Measurements from ENCODE around the gene MAS1L. TPM values are rescaled to one million over a fixed set of nuclear protein-coding genes. Genes with fewer than 3 reads are reported as not detected.
A peak's percentile ranks its signal among the peaks of the same experiment; 100 is the strongest.

Gene MAS1L
- total and polyA plus RNA-seq, 4 donors, result not detected

DNA sequence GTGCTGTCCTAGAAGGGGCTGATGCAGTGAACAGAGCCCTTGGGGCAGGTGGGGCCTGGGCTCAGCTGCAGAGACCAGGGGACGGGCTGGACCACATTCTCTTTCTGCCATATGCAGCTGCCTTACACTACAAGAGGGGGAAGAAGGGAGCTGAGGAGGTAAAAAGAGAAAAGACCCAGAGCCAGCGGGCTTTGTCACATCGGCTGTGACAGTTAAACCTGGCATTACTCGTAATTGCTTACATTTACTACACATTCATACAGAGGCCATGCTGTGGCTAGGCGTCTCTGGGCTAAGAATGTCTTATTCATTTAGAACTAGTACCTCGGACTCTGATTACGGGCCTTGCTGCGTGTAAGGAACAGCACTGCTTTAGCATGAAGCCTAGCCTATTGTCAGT, 12.8 kb upstream of the MAS1L start:
- Histone ChIP-seq H3K27ac (ENCODE audit: low read depth in 1 of 2, low read length in 2 of 2) (no peak overlapping the region), H3K4me1 (ENCODE audit: control insufficient read depth in 4 of 4, insufficient read depth in 4 of 4, low read length in 3 of 4) (no peaks in the 10 kb centered on the region)
- 91% methylated on average over 8 of the region's 8 CpGs for WGBS

DNA sequence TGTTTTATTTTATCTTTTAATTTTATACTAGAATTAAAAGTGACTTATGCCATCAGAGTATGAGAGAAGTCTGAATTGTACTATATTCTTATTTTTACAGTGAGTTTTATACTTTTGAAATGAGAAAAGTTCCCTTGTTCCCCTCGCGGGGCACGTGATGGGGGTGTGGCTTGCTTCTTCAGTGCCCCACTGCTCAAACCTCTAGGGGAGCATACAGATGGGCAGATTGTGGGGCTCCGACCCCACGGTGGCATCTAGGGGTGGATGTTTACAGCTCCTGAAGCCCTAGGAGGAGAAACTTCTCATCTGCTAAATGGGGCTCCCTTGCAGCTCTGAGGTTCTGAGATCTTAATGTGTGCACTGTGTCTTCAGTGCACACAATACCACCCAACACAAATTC, 11.9 kb upstream of the MAS1L start:
- no peaks in the 10 kb centered on the region for H3K4me1 ChIP-seq (ENCODE audit: control insufficient read depth in 4 of 4, insufficient read depth in 4 of 4, low read length in 3 of 4)
- H3K9me3 ChIP-seq (ENCODE audit: control insufficient read depth in 4 of 4, low read length in 3 of 4), result no peaks in the 10 kb centered on the region
- DNase-seq (ENCODE audit: low spot score), result peak; percentile 25
- no peaks in the 10 kb centered on the region for H3K27me3 ChIP-seq (ENCODE audit: control insufficient read depth in 4 of 4, insufficient read depth in 4 of 4, low read length in 3 of 4)
- H3K9ac ChIP-seq (ENCODE audit: low read depth in 1 of 2, low read length in 2 of 2), result no peak overlapping the region
- H3K4me3 ChIP-seq (ENCODE audit: low read depth in 1 of 3, low read length in 3 of 3), result no peak overlapping the region
- peaks cover 0 to 1% (median 0%) of the 10 kb centered on the region in 4 donors for H3K36me3 ChIP-seq (ENCODE audit: control insufficient read depth in 4 of 4, insufficient read depth in 3 of 4, low read depth in 1 of 4, low read length in 3 of 4)
- WGBS, result 85% methylated on average over 5 of the region's 5 CpGs
- TF ChIP-seq JUND (IDR thresholded peaks at IDR 0.05) (no peak), YY1 (IDR thresholded peaks at IDR 0.05) (no peak)
- TF ChIP-seq, protein P1, sequence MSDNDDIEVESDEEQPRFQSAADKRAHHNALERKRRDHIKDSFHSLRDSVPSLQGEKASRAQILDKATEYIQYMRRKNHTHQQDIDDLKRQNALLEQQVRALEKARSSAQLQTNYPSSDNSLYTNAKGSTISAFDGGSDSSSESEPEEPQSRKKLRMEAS (IDR thresholded peaks at IDR 0.05), result no peak
- no peak overlapping the region for H3K27ac ChIP-seq (ENCODE audit: low read depth in 1 of 2, low read length in 2 of 2)

More for the DNA sequence above, 12.8 kb upstream of the MAS1L start:
- H3K36me3 ChIP-seq (ENCODE audit: control insufficient read depth in 4 of 4, insufficient read depth in 3 of 4, low read depth in 1 of 4, low read length in 3 of 4), result peaks cover 0 to 1% (median 0%) of the 10 kb centered on the region in 4 donors
- no peak overlapping the region for H3K4me3 ChIP-seq (ENCODE audit: low read depth in 1 of 3, low read length in 3 of 3)
- no peak overlapping the region for H3K9ac ChIP-seq (ENCODE audit: low read depth in 1 of 2, low read length in 2 of 2)
- peak; percentile 22 for DNase-seq (ENCODE audit: low spot score)
- no peaks in the 10 kb centered on the region for H3K27me3 ChIP-seq (ENCODE audit: control insufficient read depth in 4 of 4, insufficient read depth in 4 of 4, low read length in 3 of 4)
- H3K9me3 ChIP-seq (ENCODE audit: control insufficient read depth in 4 of 4, low read length in 3 of 4), result no peaks in the 10 kb centered on the region
- TF ChIP-seq, protein P2, sequence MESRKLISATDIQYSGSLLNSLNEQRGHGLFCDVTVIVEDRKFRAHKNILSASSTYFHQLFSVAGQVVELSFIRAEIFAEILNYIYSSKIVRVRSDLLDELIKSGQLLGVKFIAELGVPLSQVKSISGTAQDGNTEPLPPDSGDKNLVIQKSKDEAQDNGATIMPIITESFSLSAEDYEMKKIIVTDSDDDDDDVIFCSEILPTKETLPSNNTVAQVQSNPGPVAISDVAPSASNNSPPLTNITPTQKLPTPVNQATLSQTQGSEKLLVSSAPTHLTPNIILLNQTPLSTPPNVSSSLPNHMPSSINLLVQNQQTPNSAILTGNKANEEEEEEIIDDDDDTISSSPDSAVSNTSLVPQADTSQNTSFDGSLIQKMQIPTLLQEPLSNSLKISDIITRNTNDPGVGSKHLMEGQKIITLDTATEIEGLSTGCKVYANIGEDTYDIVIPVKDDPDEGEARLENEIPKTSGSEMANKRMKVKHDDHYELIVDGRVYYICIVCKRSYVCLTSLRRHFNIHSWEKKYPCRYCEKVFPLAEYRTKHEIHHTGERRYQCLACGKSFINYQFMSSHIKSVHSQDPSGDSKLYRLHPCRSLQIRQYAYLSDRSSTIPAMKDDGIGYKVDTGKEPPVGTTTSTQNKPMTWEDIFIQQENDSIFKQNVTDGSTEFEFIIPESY (IDR thresholded peaks at IDR 0.05), result no peak
- TF ChIP-seq RXRA (IDR thresholded peaks at IDR 0.05), result no peak
- TF ChIP-seq EGR1 (IDR thresholded peaks at IDR 0.05; ENCODE audit: low read depth in 2 of 2), result no peak
- no peak for TF ChIP-seq SP1 (IDR thresholded peaks at IDR 0.05)
- no peak for TF ChIP-seq GABPA (IDR thresholded peaks at IDR 0.05 in 1 of 2, conservative IDR thresholded peaks at IDR 0.05 in 1 of 2)
- no peak for TF ChIP-seq NR2F2 (IDR thresholded peaks at IDR 0.05)
- TF ChIP-seq HNF4A (conservative IDR thresholded peaks at IDR 0.05), result no peak
- no peak for TF ChIP-seq FOXA1 (IDR thresholded peaks at IDR 0.05)
- TF ChIP-seq, protein P3, sequence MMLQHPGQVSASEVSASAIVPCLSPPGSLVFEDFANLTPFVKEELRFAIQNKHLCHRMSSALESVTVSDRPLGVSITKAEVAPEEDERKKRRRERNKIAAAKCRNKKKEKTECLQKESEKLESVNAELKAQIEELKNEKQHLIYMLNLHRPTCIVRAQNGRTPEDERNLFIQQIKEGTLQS (IDR thresholded peaks at IDR 0.05), result no peak
- TF ChIP-seq TAF1 (conservative IDR thresholded peaks at IDR 0.05), result no peak
- TF ChIP-seq RAD21 (IDR thresholded peaks at IDR 0.05), result no peak
- TF ChIP-seq YY1 (IDR thresholded peaks at IDR 0.05), result no peak
- TF ChIP-seq, protein P1 (IDR thresholded peaks at IDR 0.05), result no peak
- TF ChIP-seq HNF4G (IDR thresholded peaks at IDR 0.05), result no peak

DNA sequence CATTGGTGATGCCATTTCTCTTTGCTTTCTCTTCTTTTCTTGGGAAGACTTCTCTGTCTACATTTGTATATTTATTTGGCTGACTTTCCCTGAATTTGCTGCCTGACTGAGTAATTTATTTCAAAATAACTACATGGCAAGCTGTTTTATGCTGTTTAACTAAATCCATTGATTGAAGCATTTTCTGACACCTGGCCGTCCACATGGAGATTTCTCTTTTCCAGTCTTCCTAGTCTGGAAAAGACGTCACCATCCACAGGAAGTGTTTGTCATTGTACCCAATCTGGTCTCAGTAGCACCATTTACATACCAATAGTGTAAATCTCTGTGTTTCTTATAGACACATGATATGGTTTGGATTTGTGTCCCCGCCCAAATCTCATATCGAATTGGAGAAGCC, 9.2 kb upstream of the MAS1L start:
- Histone ChIP-seq H3K9me3 (ENCODE audit: control insufficient read depth in 4 of 4, low read length in 3 of 4) (no peaks in the 10 kb centered on the region), H3K9ac (ENCODE audit: low read depth in 1 of 2, low read length in 2 of 2) (no peak overlapping the region), H3K4me1 (ENCODE audit: control insufficient read depth in 4 of 4, insufficient read depth in 4 of 4, low read length in 3 of 4) (no peaks in the 10 kb centered on the region), H3K27me3 (ENCODE audit: control insufficient read depth in 4 of 4, insufficient read depth in 4 of 4, low read length in 3 of 4) (no peaks in the 10 kb centered on the region), H3K36me3 (ENCODE audit: control insufficient read depth in 4 of 4, insufficient read depth in 3 of 4, low read depth in 1 of 4, low read length in 3 of 4) (peaks cover 0 to 1% (median 0%) of the 10 kb centered on the region in 4 donors), H3K27ac (ENCODE audit: low read depth in 1 of 2, low read length in 2 of 2) (no peak overlapping the region), H3K4me3 (ENCODE audit: low read depth in 1 of 3, low read length in 3 of 3) (no peak overlapping the region)
- WGBS, result 88% methylated on average over 4 of the region's 4 CpGs
- no peak for DNase-seq (ENCODE audit: low spot score)
- TF ChIP-seq YY1 (IDR thresholded peaks at IDR 0.05) (no peak), FOXA1 (IDR thresholded peaks at IDR 0.05) (no peak), HNF4A (conservative IDR thresholded peaks at IDR 0.05) (no peak), EGR1 (IDR thresholded peaks at IDR 0.05; ENCODE audit: low read depth in 2 of 2) (no peak), SP1 (IDR thresholded peaks at IDR 0.05) (no peak), GABPA (IDR thresholded peaks at IDR 0.05 in 1 of 2, conservative IDR thresholded peaks at IDR 0.05 in 1 of 2) (no peak), JUND (IDR thresholded peaks at IDR 0.05) (no peak), NR2F2 (IDR thresholded peaks at IDR 0.05) (no peak), HNF4G (IDR thresholded peaks at IDR 0.05) (no peak), TAF1 (conservative IDR thresholded peaks at IDR 0.05) (no peak)
- TF ChIP-seq, protein P1 (IDR thresholded peaks at IDR 0.05), result no peak
- TF ChIP-seq, protein P3 (IDR thresholded peaks at IDR 0.05), result no peak
- TF ChIP-seq, protein P4, sequence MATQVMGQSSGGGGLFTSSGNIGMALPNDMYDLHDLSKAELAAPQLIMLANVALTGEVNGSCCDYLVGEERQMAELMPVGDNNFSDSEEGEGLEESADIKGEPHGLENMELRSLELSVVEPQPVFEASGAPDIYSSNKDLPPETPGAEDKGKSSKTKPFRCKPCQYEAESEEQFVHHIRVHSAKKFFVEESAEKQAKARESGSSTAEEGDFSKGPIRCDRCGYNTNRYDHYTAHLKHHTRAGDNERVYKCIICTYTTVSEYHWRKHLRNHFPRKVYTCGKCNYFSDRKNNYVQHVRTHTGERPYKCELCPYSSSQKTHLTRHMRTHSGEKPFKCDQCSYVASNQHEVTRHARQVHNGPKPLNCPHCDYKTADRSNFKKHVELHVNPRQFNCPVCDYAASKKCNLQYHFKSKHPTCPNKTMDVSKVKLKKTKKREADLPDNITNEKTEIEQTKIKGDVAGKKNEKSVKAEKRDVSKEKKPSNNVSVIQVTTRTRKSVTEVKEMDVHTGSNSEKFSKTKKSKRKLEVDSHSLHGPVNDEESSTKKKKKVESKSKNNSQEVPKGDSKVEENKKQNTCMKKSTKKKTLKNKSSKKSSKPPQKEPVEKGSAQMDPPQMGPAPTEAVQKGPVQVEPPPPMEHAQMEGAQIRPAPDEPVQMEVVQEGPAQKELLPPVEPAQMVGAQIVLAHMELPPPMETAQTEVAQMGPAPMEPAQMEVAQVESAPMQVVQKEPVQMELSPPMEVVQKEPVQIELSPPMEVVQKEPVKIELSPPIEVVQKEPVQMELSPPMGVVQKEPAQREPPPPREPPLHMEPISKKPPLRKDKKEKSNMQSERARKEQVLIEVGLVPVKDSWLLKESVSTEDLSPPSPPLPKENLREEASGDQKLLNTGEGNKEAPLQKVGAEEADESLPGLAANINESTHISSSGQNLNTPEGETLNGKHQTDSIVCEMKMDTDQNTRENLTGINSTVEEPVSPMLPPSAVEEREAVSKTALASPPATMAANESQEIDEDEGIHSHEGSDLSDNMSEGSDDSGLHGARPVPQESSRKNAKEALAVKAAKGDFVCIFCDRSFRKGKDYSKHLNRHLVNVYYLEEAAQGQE (IDR thresholded peaks at IDR 0.05), result no peak
- TF ChIP-seq, protein P2 (IDR thresholded peaks at IDR 0.05), result no peak

Data from liver (tissue), 9 donors.